Hematopoietic multipotent progenitor cell treated with erythropoietin and hydrocortisone succinate and interleukin-3 and kit ligand, for 17 days (in vitro differentiated cells): ENCODE data around the gene MIPOL1.
A peak's percentile ranks its signal among the peaks of the same experiment; 100 is the strongest.

ENCODE experiments used
- DNase-seq: peaks from one replicate; pipeline ENCODE4 v3.0.0-alpha.2; 2015; ENCODE audit warnings: low spot score

MIPOL1 gene

GRCh38 chr14:37587131-37587803, 389.5 kb downstream of the MIPOL1 start:
- DNase-seq = no peak

- DNase-seq = no peak
Observed at GRCh38 chr14:37587881-37588666, 390.3 kb downstream of the MIPOL1 start.

GRCh38 chr14:37588667-37588955, 390.9 kb downstream of the MIPOL1 start:
- no peak for DNase-seq

- no peak for DNase-seq
Observed at GRCh38 chr14:37588956-37589714, 391.4 kb downstream of the MIPOL1 start.

DNA sequence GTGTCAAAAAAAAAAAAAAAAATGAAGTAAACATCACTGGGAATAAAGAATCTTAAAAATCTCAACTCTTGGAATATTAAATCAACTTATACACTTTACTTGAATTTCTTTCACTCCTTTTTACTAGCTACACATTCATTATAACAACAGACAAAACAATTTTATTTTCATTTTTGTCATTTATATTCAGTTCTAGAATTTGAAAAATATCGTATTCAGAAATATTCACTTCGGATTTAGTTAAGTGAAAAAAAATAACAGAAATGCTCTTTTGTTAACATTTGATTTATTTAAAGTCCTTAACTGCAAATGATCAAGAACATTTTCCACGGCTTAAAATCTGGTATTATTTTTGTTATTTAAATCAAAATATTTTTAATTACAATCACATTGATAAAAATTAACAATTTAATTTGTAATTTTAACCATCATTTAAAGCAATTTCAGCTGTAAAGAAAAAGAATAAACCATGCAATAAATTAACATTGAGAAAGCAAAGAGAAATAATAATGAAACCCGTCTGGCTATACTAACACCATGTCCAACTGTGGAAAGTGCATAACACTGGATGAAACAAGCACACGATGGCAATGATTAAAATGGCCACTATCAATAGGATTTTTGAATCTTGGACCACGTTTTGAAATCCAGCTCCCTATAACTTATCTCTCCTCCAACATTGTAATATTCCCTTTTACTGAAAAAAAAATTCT, 392.1 kb downstream of the MIPOL1 start:
- no peak for DNase-seq

DNA sequence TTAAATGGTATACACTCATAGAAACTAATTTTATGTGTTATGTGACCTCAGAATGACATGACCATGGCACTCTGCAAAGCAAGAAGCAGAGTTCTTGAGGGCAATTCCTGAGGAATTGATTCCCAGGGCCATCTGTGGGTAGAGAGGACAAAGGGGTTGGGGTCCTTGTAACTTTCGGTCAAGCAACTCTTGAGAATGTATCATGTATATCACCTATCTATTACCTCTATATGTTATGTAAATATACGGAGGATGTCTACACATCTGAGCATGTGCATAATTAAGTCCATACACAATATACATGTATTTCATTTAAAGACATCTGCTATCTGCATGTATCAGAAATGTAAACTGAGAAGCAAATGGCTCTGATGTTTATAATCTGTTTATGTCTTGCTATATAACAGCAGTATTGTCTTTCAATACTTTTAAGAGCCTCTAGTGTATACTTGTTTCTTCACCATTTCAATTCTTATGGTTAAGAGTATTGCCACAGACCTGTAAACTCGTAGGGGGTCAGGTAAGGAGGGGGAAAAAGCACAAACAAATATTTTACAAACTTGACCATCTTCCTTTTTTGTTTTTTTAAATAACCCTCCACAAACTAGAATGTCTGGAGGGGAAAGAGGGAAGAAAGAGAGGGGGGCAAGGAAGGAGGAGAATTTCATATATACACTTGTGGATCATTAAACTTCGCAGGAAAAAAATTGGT, 392.8 kb downstream of the MIPOL1 start:
- no peak for DNase-seq

- DNase-seq = no peak
Observed at GRCh38 chr14:37591311-37591940, 393.7 kb downstream of the MIPOL1 start.

GRCh38 chr14:37591941-37592481, 394.3 kb downstream of the MIPOL1 start:
- no peak for DNase-seq

GRCh38 chr14:37592482-37593408, 395.0 kb downstream of the MIPOL1 start:
- DNase-seq = no peak

DNA sequence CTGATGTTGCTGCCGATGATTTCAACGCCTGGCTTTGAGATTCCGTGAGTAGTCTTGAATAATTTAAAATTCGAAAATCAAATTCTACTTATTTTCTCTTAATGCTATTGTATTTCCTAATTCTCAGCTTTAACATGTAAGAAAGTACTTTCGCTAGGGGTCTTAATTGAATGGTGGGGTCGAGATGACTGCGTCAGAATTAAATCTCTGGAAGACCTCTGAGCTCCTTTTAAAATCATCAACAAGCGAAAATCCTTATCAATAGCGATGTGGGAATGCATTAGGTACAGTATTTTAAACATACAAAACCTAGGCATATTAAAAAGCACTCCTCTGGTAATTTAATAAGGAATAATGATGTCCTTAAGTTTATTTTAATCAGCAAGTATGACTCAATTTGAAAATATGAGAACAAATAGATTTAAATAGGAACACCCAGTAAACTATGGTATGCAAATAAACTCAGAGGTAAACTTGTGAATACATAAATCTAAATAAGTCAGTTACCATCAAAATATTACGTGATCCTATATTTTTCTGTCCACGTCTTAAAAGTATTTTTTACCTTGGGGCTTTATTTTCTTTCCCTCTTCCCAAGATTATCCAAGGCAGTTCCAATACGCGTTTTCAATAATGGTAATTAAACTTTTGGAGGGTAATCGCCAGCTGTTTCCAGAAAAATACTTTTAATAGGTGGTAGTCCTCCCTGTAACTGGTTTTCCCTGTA, 395.9 kb downstream of the MIPOL1 start:
- DNase-seq = no peak

DNA sequence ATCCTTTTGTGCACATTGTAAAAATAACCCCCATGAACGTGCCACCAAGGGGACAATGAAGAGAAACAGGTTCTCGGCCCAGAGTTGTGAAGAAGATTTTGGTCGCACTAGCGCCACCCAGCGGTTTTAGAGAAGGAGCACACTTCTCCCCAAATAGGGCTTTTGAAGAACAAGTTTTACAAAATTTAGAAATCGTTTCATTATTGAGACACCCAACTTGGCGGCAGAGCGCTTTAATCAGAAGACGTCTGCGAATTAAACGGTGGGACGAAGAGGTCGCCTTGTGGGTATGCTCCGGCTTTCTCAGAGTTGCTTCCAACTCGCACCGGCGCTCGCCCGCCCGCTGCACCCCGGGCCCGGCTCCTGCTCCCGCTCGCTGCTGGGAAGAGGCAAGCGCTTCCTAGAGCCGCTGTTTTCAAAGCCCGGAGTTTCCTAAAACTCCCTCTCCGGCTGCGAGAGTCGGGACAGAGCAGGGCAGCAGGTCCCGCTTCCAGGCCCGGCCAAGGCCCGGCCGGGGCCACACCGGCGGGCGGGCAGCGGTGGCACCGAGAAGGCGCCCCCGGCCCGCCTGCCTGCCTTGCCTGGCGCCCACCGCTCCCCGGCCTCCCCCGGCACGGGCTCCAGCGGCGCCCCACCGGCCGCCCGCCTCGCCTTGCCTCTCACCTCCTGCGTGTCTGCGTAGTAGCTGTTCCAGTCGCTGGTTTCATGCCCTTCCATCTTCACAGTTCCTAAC, 396.7 kb downstream of the MIPOL1 start:
- DNase-seq = peak; percentile 28

- DNase-seq = no peak
Observed at GRCh38 chr14:37594971-37595808, 397.5 kb downstream of the MIPOL1 start, which contains the start of the genes FOXA1 and TTC6. FOXA1 (minus strand) TSS chr14:37595249; CDS start chr14:37594972, 277 bp downstream. TTC6 (plus strand) TSS chr14:37595629; CDS start chr14:37622065, 26,436 bp downstream.

DNA sequence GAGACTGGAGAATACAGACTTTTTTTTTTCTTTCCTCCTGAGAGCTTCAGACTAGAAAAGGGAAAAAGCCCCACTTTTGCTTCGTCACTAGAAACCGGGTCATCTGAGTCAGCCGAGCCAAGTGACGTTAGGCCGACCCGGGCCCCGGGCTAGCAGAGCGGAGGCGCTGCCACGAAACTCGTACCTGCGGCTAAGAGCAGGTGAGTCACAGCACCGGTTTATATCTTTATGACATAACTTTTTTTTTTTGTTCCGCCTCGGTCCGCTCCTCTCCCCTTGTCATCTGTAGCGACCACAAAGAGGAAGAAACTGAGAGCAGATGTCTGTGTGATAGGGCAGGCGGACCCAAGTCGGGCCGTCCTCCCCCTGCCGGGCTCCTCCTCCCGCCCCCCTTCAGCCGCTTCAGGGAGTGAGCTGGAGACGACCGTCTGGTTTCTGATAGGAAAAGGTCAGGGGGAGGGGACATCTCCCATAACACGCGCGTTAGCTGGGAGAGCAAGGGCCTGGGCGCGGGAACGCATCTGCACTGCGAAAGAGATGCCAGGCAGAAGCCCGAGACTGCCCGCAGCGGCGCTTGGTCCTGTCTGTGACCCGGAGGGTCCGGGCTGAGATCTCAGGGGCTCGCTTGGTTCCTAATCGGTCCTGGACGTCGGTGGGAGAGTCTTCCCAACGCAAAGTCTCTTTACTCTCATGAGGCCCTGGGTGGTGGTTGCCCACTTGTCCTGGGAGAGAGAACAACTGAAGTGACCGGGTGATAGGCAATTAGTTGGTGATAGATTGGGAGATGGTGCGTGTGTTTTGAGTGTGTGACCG, 398.3 kb downstream of the MIPOL1 start:
- no peak for DNase-seq

DNA sequence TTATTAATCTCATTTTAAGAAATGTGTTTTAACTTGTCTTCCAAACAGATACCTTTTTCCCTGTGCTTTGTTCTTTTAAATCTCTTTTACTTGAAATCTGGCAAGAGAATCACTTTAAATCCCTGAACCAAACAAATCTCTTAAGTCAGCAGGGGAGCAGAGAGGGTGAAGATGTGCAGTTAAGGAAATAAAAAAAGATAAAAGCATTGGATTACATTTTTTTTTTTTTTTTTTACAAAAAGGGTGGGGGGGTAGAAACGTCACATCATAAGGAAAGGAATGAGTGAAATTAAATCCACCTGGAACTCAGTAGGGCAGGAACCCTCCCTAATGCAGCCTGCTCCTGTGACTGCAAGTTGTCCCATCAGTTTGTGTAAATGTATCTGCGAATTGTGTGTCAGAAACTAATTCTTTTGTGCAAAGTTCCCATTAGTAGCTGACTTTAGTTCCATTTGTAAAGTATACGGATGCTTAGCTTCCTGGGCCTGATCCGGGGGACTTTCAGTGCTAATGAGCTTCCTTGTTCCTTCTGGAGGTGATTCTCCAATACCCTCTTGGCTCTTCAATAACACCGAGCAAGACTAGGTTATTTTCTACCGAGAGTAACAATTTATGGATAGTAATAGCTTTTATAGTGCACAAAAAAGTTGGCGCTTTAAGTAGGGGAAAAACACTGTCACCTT, 399.2 kb downstream of the MIPOL1 start:
- no peak for DNase-seq

DNA sequence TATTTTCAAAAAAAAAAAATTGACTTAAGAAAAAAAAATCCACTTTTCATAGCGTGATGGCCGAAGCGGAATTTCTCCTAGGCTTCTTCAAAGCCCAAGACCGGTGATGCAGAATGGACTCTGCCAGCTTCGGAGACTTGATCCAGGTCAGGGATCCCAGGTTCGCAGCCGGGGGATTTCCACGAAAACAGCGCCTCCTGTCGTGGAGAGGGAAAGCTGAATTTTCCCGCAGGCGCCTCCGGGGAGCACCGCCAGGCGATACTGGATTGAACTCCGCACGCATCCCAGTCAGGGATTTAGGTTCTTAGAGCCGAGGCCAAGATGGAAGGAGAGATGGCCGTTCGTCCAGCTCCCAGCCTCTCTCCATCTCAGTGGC, 399.8 kb downstream of the MIPOL1 start:
- no peak for DNase-seq
